ENCODE data around the gene DNMT3L.
"Not testable (repeated sequence)": the region's sequence is repeated elsewhere in the genome, so short reads cannot be mapped to it uniquely, and the experiment has no call there.

DNA sequence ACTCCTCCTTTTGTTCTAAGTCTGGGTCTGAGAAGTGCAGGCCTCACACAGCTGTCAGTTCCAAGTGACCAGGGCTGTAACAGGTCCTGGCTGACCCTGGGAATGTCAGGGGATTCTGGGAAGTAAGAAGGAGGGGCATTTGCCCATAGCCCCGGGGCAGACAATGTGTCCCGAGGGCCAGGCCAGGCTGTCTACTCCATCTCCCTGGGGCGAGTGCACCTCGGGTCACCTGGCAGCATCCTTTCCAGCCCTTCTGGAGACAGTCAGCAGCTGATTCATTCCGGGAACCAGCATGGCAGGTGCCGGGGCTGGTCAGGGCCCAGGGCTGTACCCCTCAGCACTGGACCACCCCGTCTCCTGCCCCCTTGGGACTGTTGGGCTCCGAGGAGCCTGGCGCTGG is 34.1 kb downstream of the DNMT3L start:
- TF ChIP-seq, protein P1, sequence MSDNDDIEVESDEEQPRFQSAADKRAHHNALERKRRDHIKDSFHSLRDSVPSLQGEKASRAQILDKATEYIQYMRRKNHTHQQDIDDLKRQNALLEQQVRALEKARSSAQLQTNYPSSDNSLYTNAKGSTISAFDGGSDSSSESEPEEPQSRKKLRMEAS (IDR thresholded peaks at IDR 0.05; ENCODE audit: low read depth), result not testable (repeated sequence)
- TF ChIP-seq, protein P2, sequence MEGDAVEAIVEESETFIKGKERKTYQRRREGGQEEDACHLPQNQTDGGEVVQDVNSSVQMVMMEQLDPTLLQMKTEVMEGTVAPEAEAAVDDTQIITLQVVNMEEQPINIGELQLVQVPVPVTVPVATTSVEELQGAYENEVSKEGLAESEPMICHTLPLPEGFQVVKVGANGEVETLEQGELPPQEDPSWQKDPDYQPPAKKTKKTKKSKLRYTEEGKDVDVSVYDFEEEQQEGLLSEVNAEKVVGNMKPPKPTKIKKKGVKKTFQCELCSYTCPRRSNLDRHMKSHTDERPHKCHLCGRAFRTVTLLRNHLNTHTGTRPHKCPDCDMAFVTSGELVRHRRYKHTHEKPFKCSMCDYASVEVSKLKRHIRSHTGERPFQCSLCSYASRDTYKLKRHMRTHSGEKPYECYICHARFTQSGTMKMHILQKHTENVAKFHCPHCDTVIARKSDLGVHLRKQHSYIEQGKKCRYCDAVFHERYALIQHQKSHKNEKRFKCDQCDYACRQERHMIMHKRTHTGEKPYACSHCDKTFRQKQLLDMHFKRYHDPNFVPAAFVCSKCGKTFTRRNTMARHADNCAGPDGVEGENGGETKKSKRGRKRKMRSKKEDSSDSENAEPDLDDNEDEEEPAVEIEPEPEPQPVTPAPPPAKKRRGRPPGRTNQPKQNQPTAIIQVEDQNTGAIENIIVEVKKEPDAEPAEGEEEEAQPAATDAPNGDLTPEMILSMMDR (IDR thresholded peaks at IDR 0.05), result not testable (repeated sequence)
- not testable (repeated sequence) for TF ChIP-seq GATA2 (CRISPR knock-in tag; IDR thresholded peaks at IDR 0.05); YY1 (IDR thresholded peaks at IDR 0.05; ENCODE audit: low read depth); TCF12 (IDR thresholded peaks at IDR 0.05); POLR2AphosphoS5 (IDR thresholded peaks at IDR 0.05; ENCODE audit: low read depth, low read length); EZH2phosphoT487 (IDR thresholded peaks at IDR 0.05; ENCODE audit: borderline replicate concordance, low read depth); MEF2A (IDR thresholded peaks at IDR 0.05; ENCODE audit: borderline replicate concordance, low read depth)
- TF ChIP-seq, protein P3, sequence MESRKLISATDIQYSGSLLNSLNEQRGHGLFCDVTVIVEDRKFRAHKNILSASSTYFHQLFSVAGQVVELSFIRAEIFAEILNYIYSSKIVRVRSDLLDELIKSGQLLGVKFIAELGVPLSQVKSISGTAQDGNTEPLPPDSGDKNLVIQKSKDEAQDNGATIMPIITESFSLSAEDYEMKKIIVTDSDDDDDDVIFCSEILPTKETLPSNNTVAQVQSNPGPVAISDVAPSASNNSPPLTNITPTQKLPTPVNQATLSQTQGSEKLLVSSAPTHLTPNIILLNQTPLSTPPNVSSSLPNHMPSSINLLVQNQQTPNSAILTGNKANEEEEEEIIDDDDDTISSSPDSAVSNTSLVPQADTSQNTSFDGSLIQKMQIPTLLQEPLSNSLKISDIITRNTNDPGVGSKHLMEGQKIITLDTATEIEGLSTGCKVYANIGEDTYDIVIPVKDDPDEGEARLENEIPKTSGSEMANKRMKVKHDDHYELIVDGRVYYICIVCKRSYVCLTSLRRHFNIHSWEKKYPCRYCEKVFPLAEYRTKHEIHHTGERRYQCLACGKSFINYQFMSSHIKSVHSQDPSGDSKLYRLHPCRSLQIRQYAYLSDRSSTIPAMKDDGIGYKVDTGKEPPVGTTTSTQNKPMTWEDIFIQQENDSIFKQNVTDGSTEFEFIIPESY (IDR thresholded peaks at IDR 0.05; ENCODE audit: borderline replicate concordance, low read depth), result not testable (repeated sequence)

All from SK-N-SH (cell line).